NCI-H460 (cell line): Measurements from ENCODE around the gene ACKR2. TPM values are rescaled to one million over a fixed set of nuclear protein-coding genes. Genes with fewer than 3 reads are reported as not detected.

Experiments used
- DNase-seq: peaks from one replicate; pipeline ENCODE4 v3.0.0-alpha.2; 2016; ENCODE audit warnings: low read depth; ENCODE audit errors: extremely low read depth
- small RNA-seq, 2 experiments: library from RNA; depleted of rRNA; stranded (forward); fragments of <200 nt; gene quantifications; one replicate each; pipeline ENCODE3, GENCODE V24; 2014
- total RNA-seq: library from RNA; depleted of rRNA; stranded (reverse); fragments of >200 nt; shearing (Covaris generic); gene quantifications from 2 replicates; pipeline ENCODE4 v1.2.3, GENCODE V29; 2014; rRNA removed

The ACKR2 gene
- total RNA-seq, 1 experiment from 2014 or later, result not detected

GRCh38 chr3:42914771-42915515 is 105.7 kb downstream of the ACKR2 start:
- no peak for DNase-seq

Small RNA genes lying within 50 kb of the gene (small RNA-seq; reads per million reads assigned to genes)
- gene CCDC13, result 0 reads per million in 2 experiments

Other genes with a start within 250 kb of the ACKR2 start
- 46.7 and 57.2 TPM in 2 replicates for gene SEC22C, start 227.5 kb upstream of the ACKR2 start, total RNA-seq
- gene SS18L2, start 218.6 kb upstream of the ACKR2 start, total RNA-seq, result 19.5 and 21.4 TPM in 2 replicates
- 18.9 and 26.9 TPM in 2 replicates for gene NKTR, start 208.8 kb upstream of the ACKR2 start, total RNA-seq
- 1.5 TPM in 2 replicates for gene ZBTB47, start 155.7 kb upstream of the ACKR2 start, total RNA-seq
- not detected in 2 replicates for gene KLHL40, start 123.9 kb upstream of the ACKR2 start, total RNA-seq
- not detected in 2 replicates for gene HHATL, start 106.6 kb upstream of the ACKR2 start, total RNA-seq
- gene CCDC13, start 36.2 kb upstream of the ACKR2 start, total RNA-seq, result 0.87 and 2.8 TPM in 2 replicates
- 121 and 123 TPM in 2 replicates for gene HIGD1A, start 5.0 kb upstream of the ACKR2 start, total RNA-seq
- not detected in 2 replicates for gene CYP8B1, start 66.4 kb downstream of the ACKR2 start, total RNA-seq
- gene ZNF662, start 96.7 kb downstream of the ACKR2 start, total RNA-seq, result not detected in 2 replicates
- not detected in 2 replicates for gene GASK1A, start 169.9 kb downstream of the ACKR2 start, total RNA-seq